Tibial artery (tissue), 4 donors: ENCODE measurements around the gene ZBTB20.

Experiments used
- DNase-seq, 2 donors: peaks; one replicate each; pipeline ENCODE4 v3.0.0-alpha.2; 2019
- H3K27ac ChIP-seq, 2 donors: fragments of 200-600 bp; sonication (generic) in 1 of 2; 1 replicate in 1 of 2; 2 replicates in 1 of 2; pipeline ENCODE4 v1.5.1; 2018 to 2019; ENCODE audit warnings: mild to moderate bottlenecking in 1 of 2
- H3K27me3 ChIP-seq, 2 donors: fragments of 200-600 bp; sonication (generic) in 1 of 2; one replicate each; pipeline versions ENCODE4 v1.5.1 to v1.6.0; 2016 to 2019
- H3K36me3 ChIP-seq, 3 donors: fragments of 200-600 bp; sonication (generic) in 2 of 3; one replicate each; pipeline ENCODE4 v1.5.1; 2016 to 2019; ENCODE audit warnings: mild to moderate bottlenecking in 2 of 3
- H3K4me1 ChIP-seq, 4 donors: fragments of 200-600 bp; sonication (generic) in 2 of 4; 1 replicate in 3 of 4; 2 replicates in 1 of 4; pipeline ENCODE4 v1.5.1; 2016 to 2019
- H3K4me3 ChIP-seq, 2 donors: fragments of 200-600 bp; sonication (generic) in 1 of 2; 1 replicate in 1 of 2; 2 replicates in 1 of 2; pipeline ENCODE4 v1.5.1; 2018 to 2019; ENCODE audit warnings: mild to moderate bottlenecking in 2 of 2
- H3K9me3 ChIP-seq, 3 donors: fragments of 200-600 bp; sonication (generic) in 1 of 3; one replicate each; pipeline ENCODE4 v1.5.1; 2016 to 2019
- intact Hi-C: fragments of 100-400 bp; cut with DNase I; formaldehyde crosslinking; loops from one replicate; pipeline ENCODE4 v1.15.0; 2023; ENCODE audit warnings: low total_unique reads
- TF ChIP-seq, protein P1 (sequence below), 2 experiments: fragments of 200-600 bp in 1 of 2; fragments of 450-650 bp in 1 of 2; IDR thresholded peaks; one replicate each; pipeline ENCODE4 v1.5.1; 2017 to 2019; ENCODE audit warnings: antibody characterized with exemption in 2 of 2, mild to moderate bottlenecking in 1 of 2, moderate library complexity in 1 of 2

The ZBTB20 gene

DNA sequence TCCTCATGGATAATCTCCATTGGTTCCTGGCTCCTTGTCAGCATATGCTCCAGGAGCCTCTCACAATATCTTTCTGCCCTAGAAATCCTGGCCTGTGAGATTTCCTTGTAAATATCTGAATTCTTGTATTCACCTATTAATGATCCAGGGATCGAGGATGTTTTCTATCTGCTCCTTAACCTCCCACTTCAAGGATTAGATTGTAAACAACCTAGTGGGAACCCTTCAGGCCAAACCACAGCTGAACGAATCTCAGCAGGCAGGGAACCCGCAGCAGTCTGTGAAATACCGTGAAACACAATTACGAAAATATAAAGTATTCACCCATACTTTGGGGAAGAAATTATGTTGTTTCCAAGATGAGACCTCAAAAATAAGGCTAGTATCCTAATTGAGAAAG lies 637.3 kb downstream of the ZBTB20 start:
- H3K27ac ChIP-seq, result no peak overlapping the region
- intact Hi-C loops, result no loop called here
- H3K4me1 ChIP-seq, result peaks cover 0 to 45% (median 14%) of the 10 kb centered on the region in 4 donors
- no peaks in the 10 kb centered on the region for H3K9me3 ChIP-seq
- DNase-seq, result no peak
- TF ChIP-seq, protein P1, sequence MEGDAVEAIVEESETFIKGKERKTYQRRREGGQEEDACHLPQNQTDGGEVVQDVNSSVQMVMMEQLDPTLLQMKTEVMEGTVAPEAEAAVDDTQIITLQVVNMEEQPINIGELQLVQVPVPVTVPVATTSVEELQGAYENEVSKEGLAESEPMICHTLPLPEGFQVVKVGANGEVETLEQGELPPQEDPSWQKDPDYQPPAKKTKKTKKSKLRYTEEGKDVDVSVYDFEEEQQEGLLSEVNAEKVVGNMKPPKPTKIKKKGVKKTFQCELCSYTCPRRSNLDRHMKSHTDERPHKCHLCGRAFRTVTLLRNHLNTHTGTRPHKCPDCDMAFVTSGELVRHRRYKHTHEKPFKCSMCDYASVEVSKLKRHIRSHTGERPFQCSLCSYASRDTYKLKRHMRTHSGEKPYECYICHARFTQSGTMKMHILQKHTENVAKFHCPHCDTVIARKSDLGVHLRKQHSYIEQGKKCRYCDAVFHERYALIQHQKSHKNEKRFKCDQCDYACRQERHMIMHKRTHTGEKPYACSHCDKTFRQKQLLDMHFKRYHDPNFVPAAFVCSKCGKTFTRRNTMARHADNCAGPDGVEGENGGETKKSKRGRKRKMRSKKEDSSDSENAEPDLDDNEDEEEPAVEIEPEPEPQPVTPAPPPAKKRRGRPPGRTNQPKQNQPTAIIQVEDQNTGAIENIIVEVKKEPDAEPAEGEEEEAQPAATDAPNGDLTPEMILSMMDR (IDR thresholded peaks at IDR 0.05), result no peak
- H3K27me3 ChIP-seq, result no peaks in the 10 kb centered on the region
- no peak overlapping the region for H3K4me3 ChIP-seq
- no peaks in the 10 kb centered on the region for H3K36me3 ChIP-seq

DNA sequence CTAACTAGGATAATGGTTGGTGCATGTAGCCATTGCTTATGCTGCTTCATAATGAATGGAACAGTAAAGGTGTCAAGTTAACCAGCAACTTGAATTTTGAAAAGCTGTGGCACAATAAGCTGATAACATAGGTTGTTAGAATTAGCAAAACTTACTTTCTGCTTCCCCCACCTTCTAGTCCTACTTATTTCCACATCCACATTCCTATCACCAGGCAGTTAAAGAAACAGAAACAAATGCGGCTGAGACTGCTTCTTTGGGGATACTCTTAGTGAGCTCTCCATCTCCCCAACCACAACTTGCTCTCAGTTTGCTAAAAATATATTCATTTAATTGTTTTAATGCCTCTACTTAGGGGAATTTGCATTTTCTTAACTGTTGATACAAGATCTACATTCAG lies 638.1 kb downstream of the ZBTB20 start:
- no peak overlapping the region for H3K27ac ChIP-seq
- intact Hi-C loops, result no loop called here
- H3K4me1 ChIP-seq, result peaks cover 0 to 49% (median 15%) of the 10 kb centered on the region in 4 donors

GRCh38 chr3:114508208-114508607 lies 638.9 kb downstream of the ZBTB20 start:
- intact Hi-C loops, result no loop called here
- no peak for DNase-seq
- no peaks in the 10 kb centered on the region for H3K27me3 ChIP-seq
- no peak overlapping the region for H3K4me3 ChIP-seq
- no peaks in the 10 kb centered on the region for H3K9me3 ChIP-seq
- H3K36me3 ChIP-seq, result no peaks in the 10 kb centered on the region
- TF ChIP-seq, protein P1 (IDR thresholded peaks at IDR 0.05), result no peak
- H3K4me1 ChIP-seq, result peaks cover 0 to 49% (median 15%) of the 10 kb centered on the region in 4 donors
- H3K27ac ChIP-seq, result no peak overlapping the region

More for the DNA sequence above, 638.1 kb downstream of the ZBTB20 start:
- Histone ChIP-seq H3K9me3 (no peaks in the 10 kb centered on the region), H3K27me3 (no peaks in the 10 kb centered on the region), H3K36me3 (no peaks in the 10 kb centered on the region), H3K4me3 (no peak overlapping the region)
- TF ChIP-seq, protein P1 (IDR thresholded peaks at IDR 0.05), result no peak
- no peak for DNase-seq

GRCh38 chr3:114506591-114507300 lies 640.3 kb downstream of the ZBTB20 start:
- Histone ChIP-seq H3K36me3 (no peaks in the 10 kb centered on the region), H3K4me3 (no peak overlapping the region), H3K27me3 (no peaks in the 10 kb centered on the region), H3K4me1 (peaks cover 0 to 49% (median 15%) of the 10 kb centered on the region in 4 donors), H3K27ac (peak overlapping the region; percentile 34), H3K9me3 (no peaks in the 10 kb centered on the region)
- no peak for DNase-seq
- intact Hi-C loops, result no loop called here
- TF ChIP-seq, protein P1 (IDR thresholded peaks at IDR 0.05), result no peak

DNA sequence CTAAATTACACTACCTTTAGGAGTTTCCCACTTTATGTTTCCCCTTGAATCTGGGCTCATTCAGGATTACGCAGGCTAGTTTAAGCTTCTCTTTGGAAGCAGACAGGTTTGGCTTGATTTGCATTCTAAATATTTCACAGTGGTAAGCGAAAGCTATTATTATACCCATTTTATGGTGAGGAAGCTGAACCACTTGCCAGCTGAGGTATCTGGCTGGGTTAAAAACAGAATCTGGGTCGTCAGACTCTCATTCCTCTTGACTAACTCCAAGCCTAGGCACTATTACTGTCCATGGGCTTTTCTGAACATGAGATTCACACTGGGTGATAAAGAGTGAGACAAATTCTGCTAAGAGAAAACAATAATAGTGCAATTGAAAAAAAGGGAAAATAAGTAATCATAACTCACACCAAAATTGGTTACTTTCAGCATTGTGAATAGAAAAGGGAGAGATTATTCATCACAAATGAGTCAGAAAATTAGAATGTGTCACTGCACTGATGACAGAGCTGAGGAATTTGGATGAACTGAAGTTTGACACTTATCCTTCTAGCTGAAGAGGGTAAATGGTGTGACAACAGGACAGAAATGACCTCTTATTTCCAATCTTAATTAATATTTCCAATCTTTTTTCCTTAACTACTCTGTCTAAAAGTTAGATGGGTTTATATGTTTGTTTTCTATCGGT lies 642.0 kb downstream of the ZBTB20 start:
- Histone ChIP-seq H3K9me3 (no peaks in the 10 kb centered on the region), H3K27ac (peak overlapping the region in 1 of 2 donors; percentile 10), H3K4me3 (no peak overlapping the region), H3K4me1 (peaks cover 0 to 49% (median 15%) of the 10 kb centered on the region in 4 donors), H3K27me3 (no peaks in the 10 kb centered on the region), H3K36me3 (no peaks in the 10 kb centered on the region)
- TF ChIP-seq, protein P1 (IDR thresholded peaks at IDR 0.05), result no peak
- intact Hi-C loops, result no loop called here
- no peak for DNase-seq
